ENCODE data around the gene ASCC1. TPM values are rescaled to one million over a fixed set of nuclear protein-coding genes. Genes with fewer than 3 reads are reported as not detected.
A peak's percentile ranks its signal among the peaks of the same experiment; 100 is the strongest.

The ASCC1 gene
- total RNA-seq: 33.5 TPM
- polyA plus RNA-seq: 29.7 TPM

GRCh38 chr10:72215611-72216549, at the start of gene ASCC1, which contains the start of gene ANAPC16:
TSS of gene ASCC1 (minus strand) at chr10:72216276. CDS start at chr10:72213298, 2,978 bp downstream.
TSS of gene ANAPC16 (plus strand) at chr10:72216012. CDS start at chr10:72223915, 7,903 bp downstream.
- Histone ChIP-seq H3K36me3 (ENCODE audit: insufficient read depth) (no peaks in the 10 kb centered on the region), H3K27ac (ENCODE audit: low read depth) (peak within 1 kb of the TSS; percentile 95), H3K4me3 (ENCODE audit: low read depth, low read length) (peak within 1 kb of the TSS; percentile 55), H3K4me1 (ENCODE audit: insufficient read depth) (no peaks in the 10 kb centered on the region)
- under 1% methylated on average over 64 of the region's 64 CpGs for WGBS
- peak; percentile 85 for DNase-seq (ENCODE audit: extremely low spot score)

GRCh38 chr10:72265508-72265907, 49.4 kb upstream of the ASCC1 start:
- no peaks in the 10 kb centered on the region for H3K4me1 ChIP-seq (ENCODE audit: insufficient read depth)
- H3K27ac ChIP-seq (ENCODE audit: low read depth): no peak overlapping the region
- H3K36me3 ChIP-seq (ENCODE audit: insufficient read depth): no peaks in the 10 kb centered on the region
- H3K4me3 ChIP-seq (ENCODE audit: low read depth, low read length): no peak overlapping the region
- whole genome bisulfite sequencing: 78% methylated on average over 6 of the region's 6 CpGs
- no peak for DNase-seq (ENCODE audit: extremely low spot score)

GRCh38 chr10:72264536-72264935, 48.5 kb upstream of the ASCC1 start:
- Histone ChIP-seq H3K27ac (ENCODE audit: low read depth) (no peak overlapping the region), H3K4me1 (ENCODE audit: insufficient read depth) (no peaks in the 10 kb centered on the region), H3K4me3 (ENCODE audit: low read depth, low read length) (no peak overlapping the region), H3K36me3 (ENCODE audit: insufficient read depth) (no peaks in the 10 kb centered on the region)
- no peak for DNase-seq (ENCODE audit: extremely low spot score)
- 89% methylated on average over 1 of the region's 1 CpG for WGBS

DNA sequence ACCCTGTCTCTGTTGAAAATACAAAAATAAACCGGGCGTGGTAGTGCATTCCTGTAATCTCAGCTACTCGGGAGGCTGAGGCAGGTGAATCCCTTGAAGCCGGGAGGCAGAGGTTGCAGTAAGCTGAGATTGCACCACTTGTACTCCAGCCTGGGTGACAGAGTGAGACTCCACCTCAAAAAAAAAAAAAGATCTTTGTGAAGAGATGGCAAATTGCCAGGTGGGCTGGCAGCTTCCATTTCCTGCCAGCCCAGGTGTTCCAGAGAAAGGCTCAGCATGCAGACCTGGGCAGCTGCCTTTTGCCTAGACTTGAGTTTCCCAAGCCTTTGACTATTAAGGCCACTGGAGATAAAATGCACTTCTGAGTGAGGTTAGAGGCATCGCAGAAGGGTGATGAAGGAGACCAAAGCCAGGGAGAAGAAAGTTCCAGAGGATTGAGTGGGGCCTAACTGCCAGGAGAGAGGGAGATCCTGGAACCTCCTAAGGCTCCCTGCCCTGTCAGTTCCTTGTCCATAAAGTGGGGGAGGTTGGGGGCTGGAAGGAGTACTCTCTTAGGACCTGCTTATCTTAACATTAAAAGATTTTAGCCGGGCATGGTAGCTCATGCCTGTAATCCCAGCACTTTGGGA, 47.7 kb upstream of the ASCC1 start:
- Histone ChIP-seq H3K27ac (ENCODE audit: low read depth) (peak overlapping the region; percentile 40), H3K4me1 (ENCODE audit: insufficient read depth) (no peaks in the 10 kb centered on the region), H3K36me3 (ENCODE audit: insufficient read depth) (no peaks in the 10 kb centered on the region), H3K4me3 (ENCODE audit: low read depth, low read length) (no peak overlapping the region)
- WGBS: 79% methylated on average over 6 of the region's 6 CpGs
- no peak for DNase-seq (ENCODE audit: extremely low spot score)

- Histone ChIP-seq H3K4me3 (ENCODE audit: low read depth, low read length) (no peak overlapping the region), H3K4me1 (ENCODE audit: insufficient read depth) (no peaks in the 10 kb centered on the region)
- 93% methylated on average over 7 of the region's 7 CpGs for WGBS
Observed at GRCh38 chr10:72261784-72262404, 45.8 kb upstream of the ASCC1 start.

GRCh38 chr10:72260976-72261783, 45.1 kb upstream of the ASCC1 start:
- Histone ChIP-seq H3K36me3 (ENCODE audit: insufficient read depth) (no peaks in the 10 kb centered on the region), H3K27ac (ENCODE audit: low read depth) (peak overlapping the region; percentile 97), H3K4me3 (ENCODE audit: low read depth, low read length) (peak overlapping the region; percentile 24), H3K4me1 (ENCODE audit: insufficient read depth) (no peaks in the 10 kb centered on the region)
- no peak for DNase-seq (ENCODE audit: extremely low spot score)
- WGBS: 5% methylated on average over 30 of the region's 30 CpGs

More at GRCh38 chr10:72261784-72262404, 45.8 kb upstream of the ASCC1 start:
- Histone ChIP-seq H3K36me3 (ENCODE audit: insufficient read depth) (no peaks in the 10 kb centered on the region), H3K27ac (ENCODE audit: low read depth) (peak overlapping the region; percentile 97)
- DNase-seq (ENCODE audit: extremely low spot score): no peak

DNA sequence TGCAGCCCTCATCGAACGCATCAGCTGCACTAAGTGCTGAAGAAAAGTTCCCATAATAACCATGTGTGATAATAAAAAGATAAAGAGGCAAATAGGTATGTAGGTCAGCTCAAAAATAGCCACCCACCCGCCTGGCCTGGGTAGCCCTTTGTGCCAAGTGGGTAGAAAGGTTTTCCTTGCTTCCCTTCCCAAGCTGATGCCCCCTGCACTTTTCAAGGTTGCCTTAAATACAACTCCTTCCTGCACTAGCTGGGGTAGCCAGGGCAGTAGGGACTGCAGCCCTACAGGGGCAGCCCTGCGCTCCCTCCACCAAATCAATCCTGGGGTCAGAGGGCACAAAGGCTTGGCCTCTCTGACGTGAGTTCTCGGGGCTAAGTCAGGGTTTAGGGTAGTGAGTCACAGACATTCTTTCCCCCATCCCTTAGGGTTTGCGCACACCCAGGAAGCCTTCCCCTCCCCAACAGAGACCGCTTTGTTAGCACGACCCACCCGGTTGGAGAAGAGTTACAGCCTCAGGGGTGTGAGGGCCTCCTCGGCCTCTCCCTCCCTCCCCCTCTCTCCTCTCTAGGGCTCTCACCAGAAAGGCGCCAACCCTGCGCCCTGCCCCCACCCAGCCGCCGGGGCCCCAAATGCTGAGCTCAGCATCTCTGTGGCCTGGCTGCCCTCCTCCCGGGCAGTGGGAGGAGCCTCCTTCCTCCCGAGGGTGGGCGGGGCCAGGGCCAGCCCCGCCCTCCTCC, 44.3 kb upstream of the ASCC1 start:
- Histone ChIP-seq H3K27ac (ENCODE audit: low read depth) (peak overlapping the region; percentile 95), H3K36me3 (ENCODE audit: insufficient read depth) (no peaks in the 10 kb centered on the region), H3K4me1 (ENCODE audit: insufficient read depth) (no peaks in the 10 kb centered on the region), H3K4me3 (ENCODE audit: low read depth, low read length) (peak overlapping the region; percentile 24)
- peak; percentile 84 for DNase-seq (ENCODE audit: extremely low spot score)
- WGBS: 9% methylated on average over 19 of the region's 19 CpGs

DNA sequence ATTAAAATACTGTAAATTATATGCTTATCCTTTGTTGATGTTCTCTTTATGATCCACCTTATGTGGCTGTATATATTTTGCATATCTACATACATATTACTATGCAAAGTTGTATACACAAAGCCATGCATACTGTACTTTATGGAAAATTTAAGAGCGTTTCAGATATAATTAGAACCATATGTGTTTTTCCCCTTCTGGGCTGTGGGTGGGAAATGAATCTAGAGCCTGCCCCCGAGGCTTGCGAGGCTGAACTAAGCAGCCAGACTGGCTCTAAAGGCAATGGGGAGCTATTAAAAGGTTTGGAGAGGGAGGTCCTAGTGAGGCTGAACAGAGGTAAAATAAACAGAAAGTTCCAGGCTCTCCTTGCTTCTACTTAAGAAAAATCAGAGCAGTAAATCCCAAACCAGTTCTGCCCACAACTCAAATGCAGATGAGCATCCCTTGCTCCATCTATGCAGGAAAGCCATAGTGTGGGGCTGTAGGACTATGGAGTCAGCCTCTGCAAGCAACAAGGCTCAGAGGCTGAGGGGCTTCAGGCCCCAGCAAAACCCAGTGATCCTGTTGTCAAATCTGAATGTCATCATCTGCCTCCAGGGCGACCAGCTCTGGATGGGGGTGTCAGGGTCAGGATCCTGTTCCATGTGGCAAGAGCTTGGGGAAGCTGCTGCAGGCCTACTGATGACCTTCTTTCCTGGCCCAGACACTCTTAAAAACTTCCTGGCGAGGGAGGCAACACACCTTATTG, 43.6 kb upstream of the ASCC1 start:
- DNase-seq (ENCODE audit: extremely low spot score): no peak
- no peak overlapping the region for H3K4me3 ChIP-seq (ENCODE audit: low read depth, low read length)
- WGBS: 27% methylated on average over 5 of the region's 5 CpGs
- no peaks in the 10 kb centered on the region for H3K36me3 ChIP-seq (ENCODE audit: insufficient read depth)
- H3K4me1 ChIP-seq (ENCODE audit: insufficient read depth): no peaks in the 10 kb centered on the region
- peak overlapping the region; percentile 95 for H3K27ac ChIP-seq (ENCODE audit: low read depth)

GRCh38 chr10:72258617-72259016, 42.5 kb upstream of the ASCC1 start:
- no peak overlapping the region for H3K4me3 ChIP-seq (ENCODE audit: low read depth, low read length)
- peak overlapping the region; percentile 68 for H3K27ac ChIP-seq (ENCODE audit: low read depth)
- 94% methylated on average over 4 of the region's 4 CpGs for WGBS
- DNase-seq (ENCODE audit: extremely low spot score): no peak
- H3K36me3 ChIP-seq (ENCODE audit: insufficient read depth): no peaks in the 10 kb centered on the region
- no peaks in the 10 kb centered on the region for H3K4me1 ChIP-seq (ENCODE audit: insufficient read depth)

DNA sequence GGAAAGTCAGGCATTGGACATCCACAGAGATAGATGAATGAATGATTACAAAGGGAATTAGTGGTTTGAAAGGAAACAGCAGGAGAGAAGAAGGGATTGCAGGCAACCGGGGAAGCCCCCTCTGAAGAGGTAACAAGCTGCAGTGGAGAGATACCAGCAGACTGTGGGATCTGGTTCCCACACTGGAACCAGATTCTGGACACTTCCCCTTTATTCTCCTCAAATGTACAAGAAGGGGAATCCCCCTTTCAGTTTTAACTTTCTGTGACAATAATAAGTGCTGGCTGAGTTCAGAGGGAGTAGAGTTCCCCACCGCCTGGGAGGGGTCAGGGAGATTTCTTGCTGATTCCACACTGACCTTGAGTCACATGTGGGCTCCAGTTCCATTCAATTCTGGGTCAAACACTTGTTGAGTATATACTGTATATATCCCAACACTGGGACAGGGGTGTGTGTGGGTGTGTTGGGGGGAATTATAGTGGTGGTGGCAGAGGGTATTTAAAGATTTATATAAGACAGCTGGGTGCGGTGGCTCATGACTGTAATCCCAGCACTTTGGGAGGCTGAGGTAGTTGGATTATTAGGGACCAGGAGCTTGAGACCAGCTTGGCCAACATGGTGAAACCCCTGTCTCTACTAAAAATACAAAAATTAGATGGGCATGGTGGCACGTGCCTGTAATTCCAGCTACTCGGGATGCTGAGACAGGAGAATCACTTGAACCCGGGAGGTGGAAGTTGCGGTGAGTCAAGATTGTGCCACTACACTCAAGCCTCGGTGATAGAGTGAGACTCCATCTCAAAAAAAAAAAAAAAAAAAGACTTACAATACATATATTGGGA, 41.2 kb upstream of the ASCC1 start:
- H3K4me1 ChIP-seq (ENCODE audit: insufficient read depth): no peaks in the 10 kb centered on the region
- no peak for DNase-seq (ENCODE audit: extremely low spot score)
- no peak overlapping the region for H3K4me3 ChIP-seq (ENCODE audit: low read depth, low read length)
- WGBS: 71% methylated on average over 8 of the region's 8 CpGs
- no peaks in the 10 kb centered on the region for H3K36me3 ChIP-seq (ENCODE audit: insufficient read depth)
- H3K27ac ChIP-seq (ENCODE audit: low read depth): peak overlapping the region; percentile 48

DNA sequence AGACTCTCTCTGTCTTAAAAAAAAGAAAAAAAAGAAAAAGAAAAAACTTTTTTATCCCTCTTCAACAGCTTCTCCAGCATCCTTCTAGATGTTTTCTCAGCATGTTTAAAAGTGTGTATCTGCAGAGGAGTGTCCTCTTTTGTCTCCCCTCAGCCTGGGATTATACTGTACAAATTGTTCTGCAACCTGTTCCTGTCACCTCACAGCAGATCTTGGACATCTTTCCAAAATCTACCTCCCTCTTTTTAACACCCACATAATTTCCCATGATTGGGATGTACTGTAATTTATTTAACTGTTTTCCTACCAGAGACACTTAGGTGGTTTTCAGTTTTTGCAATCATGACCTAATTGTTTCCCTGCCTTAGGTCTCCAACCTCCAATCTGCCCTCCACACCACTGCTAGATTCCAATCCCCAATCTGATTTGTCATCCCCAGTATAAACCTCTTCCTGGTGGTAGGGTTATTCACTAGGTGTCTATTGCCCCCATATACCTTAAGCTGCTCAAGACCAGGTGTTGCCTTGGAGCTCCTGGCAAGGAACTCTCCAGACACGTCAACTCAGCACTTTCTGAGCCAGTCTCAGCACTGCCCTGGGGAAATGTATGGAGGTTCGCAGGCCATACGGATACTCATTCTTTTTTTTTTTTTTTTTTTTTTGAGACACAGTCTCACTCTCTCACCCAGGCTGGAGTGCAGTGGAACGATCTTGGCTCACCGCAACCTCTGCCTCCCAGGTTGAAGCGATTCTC, 40.1 kb upstream of the ASCC1 start:
- Histone ChIP-seq H3K36me3 (ENCODE audit: insufficient read depth) (no peaks in the 10 kb centered on the region), H3K4me1 (ENCODE audit: insufficient read depth) (no peaks in the 10 kb centered on the region), H3K27ac (ENCODE audit: low read depth) (peak overlapping the region; percentile 92), H3K4me3 (ENCODE audit: low read depth, low read length) (no peak overlapping the region)
- DNase-seq (ENCODE audit: extremely low spot score): no peak
- WGBS: 92% methylated on average over 6 of the region's 6 CpGs
